H9 (cell line): ENCODE measurements around the gene CEP63. TPM values are rescaled to one million over a fixed set of nuclear protein-coding genes. Genes with fewer than 3 reads are reported as not detected.

ENCODE experiments used
- DNase-seq: peaks from one replicate; pipeline ENCODE4 v3.0.0-alpha.2; 2017
- H2AFZ ChIP-seq: one replicate; pipeline ENCODE4 v1.6.1; 2013; ENCODE audit warnings: mild to moderate bottlenecking, low read length, control low read depth, moderate library complexity
- H2AK5ac ChIP-seq: 2 replicates; pipeline ENCODE4 v1.6.1; 2013; ENCODE audit warnings: low read length, control low read depth, mixed read lengths; ENCODE audit not compliant: insufficient read length
- H2BK120ac ChIP-seq: one replicate; pipeline ENCODE4 v1.6.1; 2013; ENCODE audit warnings: low read depth, mild to moderate bottlenecking, low read length, control low read depth, inconsistent platforms; ENCODE audit not compliant: poor library complexity, severe bottlenecking
- H2BK12ac ChIP-seq: 2 replicates; pipeline ENCODE4 v1.6.1; 2013; ENCODE audit warnings: low read length, control low read depth, mixed read lengths, low read depth; ENCODE audit not compliant: insufficient read length
- H2BK15ac ChIP-seq: 2 replicates; pipeline ENCODE4 v1.6.1; 2013; ENCODE audit warnings: low read depth, low read length, control low read depth
- H2BK20ac ChIP-seq: one replicate; pipeline ENCODE4 v1.6.1; 2013; ENCODE audit warnings: low read depth, mild to moderate bottlenecking, low read length, control low read depth, inconsistent platforms; ENCODE audit not compliant: poor library complexity, severe bottlenecking
- H2BK5ac ChIP-seq: 2 replicates; pipeline ENCODE4 v1.6.1; 2013; ENCODE audit warnings: low read length, control low read depth, mixed read lengths; ENCODE audit not compliant: insufficient read length
- H3K14ac ChIP-seq: 2 replicates; pipeline ENCODE4 v1.6.1; 2013; ENCODE audit warnings: low read length, control low read depth; ENCODE audit not compliant: insufficient read depth
- H3K18ac ChIP-seq: 2 replicates; pipeline ENCODE4 v1.6.1; 2013; ENCODE audit warnings: low read depth, mild to moderate bottlenecking, mixed read lengths, low read length, control low read depth; ENCODE audit not compliant: insufficient read length
- H3K23ac ChIP-seq: 2 replicates; pipeline ENCODE4 v1.6.1; 2013; ENCODE audit warnings: low read length, control low read depth, mixed read lengths, low read depth; ENCODE audit not compliant: insufficient read length
- H3K23me2 ChIP-seq: 2 replicates; pipeline ENCODE4 v1.6.1; 2013; ENCODE audit warnings: low read depth, mild to moderate bottlenecking, mixed read lengths, low read length, control low read depth; ENCODE audit not compliant: insufficient read length, poor library complexity, severe bottlenecking
- H3K27ac ChIP-seq: 2 replicates; pipeline ENCODE4 v1.5.1; 2013; ENCODE audit warnings: low read length, control low read depth, mixed read lengths, low read depth; ENCODE audit not compliant: insufficient read length
- H3K27me3 ChIP-seq: 2 replicates; pipeline ENCODE4 v1.6.1; 2013; ENCODE audit warnings: low read length, control low read depth, inconsistent platforms; ENCODE audit not compliant: insufficient read depth
- H3K4ac ChIP-seq: 2 replicates; pipeline ENCODE4 v1.6.1; 2013; ENCODE audit warnings: low read depth, mild to moderate bottlenecking, control low read depth, inconsistent platforms, low read length, moderate library complexity
- H3K4me1 ChIP-seq: 2 replicates; pipeline ENCODE4 v1.6.1; 2013; ENCODE audit warnings: low read length, control low read depth, inconsistent platforms; ENCODE audit not compliant: insufficient read depth
- H3K4me2 ChIP-seq: 2 replicates; pipeline ENCODE4 v1.6.1; 2013; ENCODE audit warnings: low read length, control low read depth, mixed read lengths; ENCODE audit not compliant: insufficient read length, insufficient read depth
- H3K56ac ChIP-seq: 2 replicates; pipeline ENCODE4 v1.6.1; 2013; ENCODE audit warnings: low read depth, mild to moderate bottlenecking, mixed read lengths, low read length, control low read depth; ENCODE audit not compliant: insufficient read length
- H3K79me1 ChIP-seq: 2 replicates; pipeline ENCODE4 v1.6.1; 2013; ENCODE audit warnings: low read depth, mild to moderate bottlenecking, moderate library complexity, low read length, control low read depth, inconsistent platforms; ENCODE audit not compliant: insufficient read depth, poor library complexity, severe bottlenecking
- H3K79me2 ChIP-seq: 2 replicates; pipeline ENCODE4 v1.6.1; 2013; ENCODE audit warnings: low read length, control low read depth, inconsistent platforms; ENCODE audit not compliant: insufficient read depth
- H3K9ac ChIP-seq: 2 replicates; pipeline ENCODE4 v1.6.1; 2013; ENCODE audit warnings: low read length, control low read depth, mixed read lengths; ENCODE audit not compliant: insufficient read length; ENCODE audit errors: extremely low read depth
- H3K9me3 ChIP-seq: one replicate; pipeline ENCODE4 v1.6.1; 2013; ENCODE audit warnings: low read depth, low read length, inconsistent platforms; ENCODE audit not compliant: control insufficient read depth
- H3T11ph ChIP-seq: one replicate; pipeline ENCODE4 v1.6.1; 2013; ENCODE audit warnings: mild to moderate bottlenecking, low read length, control low read depth, inconsistent platforms
- H4K20me1 ChIP-seq: one replicate; pipeline ENCODE4 v1.6.1; 2013; ENCODE audit not compliant: control insufficient read depth, insufficient read length, insufficient read depth
- H4K5ac ChIP-seq: 2 replicates; pipeline ENCODE4 v1.6.1; 2013; ENCODE audit warnings: low read depth, mild to moderate bottlenecking, mixed read lengths, low read length, control low read depth; ENCODE audit not compliant: insufficient read length
- H4K8ac ChIP-seq: replicated peaks from 2 replicates; pipeline ENCODE4 v1.6.1; 2013; ENCODE audit warnings: low read length, control low read depth, mixed read lengths, low read depth; ENCODE audit not compliant: insufficient read length
- H4K91ac ChIP-seq: 2 replicates; pipeline ENCODE4 v1.6.1; 2013; ENCODE audit warnings: low read depth, mild to moderate bottlenecking, moderate library complexity, mixed read lengths, low read length, control low read depth; ENCODE audit not compliant: insufficient read length
- H3K27ac Mint-ChIP-seq, 3 experiments: 2 replicates in 2 of 3; 3 replicates in 1 of 3; pipeline ENCODE4 v1.8.0; 2020 to 2021; ENCODE audit warnings: mixed read lengths in 3 of 3, mild to moderate bottlenecking in 1 of 3, moderate library complexity in 1 of 3
- H3K27me3 Mint-ChIP-seq: 2 replicates; pipeline ENCODE4 v1.8.0; 2021; ENCODE audit warnings: low read depth, mild to moderate bottlenecking, moderate library complexity, mixed read lengths
- H3K36me3 Mint-ChIP-seq, 3 experiments: 2 replicates in 2 of 3; 3 replicates in 1 of 3; pipeline ENCODE4 v1.8.0; 2020 to 2021; ENCODE audit warnings: low read depth in 3 of 3, mixed read lengths in 3 of 3; ENCODE audit not compliant: insufficient read depth in 1 of 3
- H3K4me1 Mint-ChIP-seq, 2 experiments: 2 replicates each; pipeline ENCODE4 v1.8.0; 2020; ENCODE audit warnings: mixed read lengths in 2 of 2
- H3K4me3 Mint-ChIP-seq, 2 experiments: 2 replicates in 1 of 2; 3 replicates in 1 of 2; pipeline ENCODE4 v1.8.0; 2020 to 2021; ENCODE audit warnings: mild to moderate bottlenecking in 2 of 2, mixed read lengths in 2 of 2, moderate library complexity in 1 of 2
- H3K9me3 Mint-ChIP-seq, 2 experiments: 2 replicates in 1 of 2; 3 replicates in 1 of 2; pipeline ENCODE4 v1.8.0; 2020; ENCODE audit warnings: mild to moderate bottlenecking in 2 of 2, mixed read lengths in 2 of 2, moderate library complexity in 1 of 2
- WGBS: extraction: QIAGEN DNeasy Blood & Tissue Kit; methylation state at CpG from one replicate; pipeline ENCODE4 v1.1.7; 2013; ENCODE audit warnings: missing lambda C conversion rate, low lambda C conversion rate, mixed read lengths; ENCODE audit not compliant: insufficient read length; ENCODE audit errors: extremely low coverage; 5-methylcytosine and 5-hydroxymethylcytosine counted together
- total RNA-seq: library from RNA; stranded (reverse); gene quantifications from 2 replicates; pipeline ENCODE4 v1.2.1, GENCODE V29; 2021
- TF ChIP-seq, protein P1 (sequence below): fragments of 200-600 bp; sonication (generic); conservative IDR thresholded peaks from 3 replicates; pipeline ENCODE4 v1.8.0; 2021; ENCODE audit warnings: antibody characterized with exemption, mild to moderate bottlenecking

Gene CEP63
- total RNA-seq, 1 experiment from 2014 or later = 16.2 TPM

DNA sequence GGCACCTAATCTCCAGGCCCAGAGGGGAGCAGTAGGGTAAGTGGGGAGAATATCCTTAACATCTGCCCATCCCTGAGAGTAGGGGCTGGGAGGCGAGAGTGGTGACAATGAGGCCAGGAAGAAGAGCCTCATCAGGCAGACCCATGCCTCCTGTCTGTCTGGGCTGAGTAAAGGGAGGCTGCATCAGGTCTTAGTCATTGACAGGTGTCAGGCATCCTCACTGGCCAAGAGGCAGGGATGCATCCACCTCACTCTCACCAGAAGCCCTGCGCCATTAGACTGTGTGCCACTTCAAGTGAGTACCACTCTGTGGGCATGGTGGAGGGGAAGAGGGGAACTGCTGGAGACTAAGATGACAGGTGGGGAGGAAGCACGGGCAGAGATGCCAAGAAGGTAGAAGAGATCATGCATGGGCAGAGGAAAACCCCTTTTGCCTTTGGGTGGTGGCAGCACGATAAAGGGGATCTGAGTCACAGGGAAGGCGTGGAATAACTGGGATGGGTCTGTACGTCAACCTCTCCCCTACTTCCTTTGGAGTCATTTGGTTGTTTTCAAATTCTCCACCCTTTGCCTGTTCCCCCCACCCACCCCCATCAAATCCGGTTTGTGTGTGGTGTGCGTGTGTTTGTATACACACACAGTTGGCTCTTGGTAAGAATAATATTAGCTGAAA is 14.2 kb upstream of the CEP63 start:
- no peak overlapping the region for H4K91ac ChIP-seq
- H3K4ac ChIP-seq = no peak overlapping the region
- no peak overlapping the region for H2BK15ac ChIP-seq
- H3K79me2 ChIP-seq = no peaks in the 10 kb centered on the region
- no peak overlapping the region for H3K56ac ChIP-seq
- Mint-ChIP-seq H3K4me1 (0 out of 4 replicates have a peak, but pooled peaks cover 2 to 4% of the 10 kb centered on the region in 2 experiments), H3K36me3 (peaks cover 0 to 3% (median 2%) of the 10 kb centered on the region in 3 experiments; a peak in 4 of 7 replicates), H3K4me3 (no peak overlapping the region), H3K27ac (no peak overlapping the region), H3K27me3 (no peaks in the 10 kb centered on the region), H3K9me3 (no peaks in the 10 kb centered on the region)
- H2AK5ac ChIP-seq = no peak overlapping the region
- no peak overlapping the region for H3T11ph ChIP-seq
- no peak overlapping the region for H2BK5ac ChIP-seq
- no peak for DNase-seq
- H3K79me1 ChIP-seq = no peaks in the 10 kb centered on the region
- H3K23ac ChIP-seq = no peak overlapping the region
- no peak overlapping the region for H2BK120ac ChIP-seq
- H3K9me3 ChIP-seq = no peaks in the 10 kb centered on the region
- no peaks in the 10 kb centered on the region for H3K27me3 ChIP-seq
- no peak overlapping the region for H3K4me2 ChIP-seq
- H3K18ac ChIP-seq = no peak overlapping the region
- H4K20me1 ChIP-seq = no peaks in the 10 kb centered on the region
- H3K27ac ChIP-seq = no peak overlapping the region
- H3K23me2 ChIP-seq = no peaks in the 10 kb centered on the region
- H3K9ac ChIP-seq = no peak overlapping the region
- no CpG with 5 or more reads among the region's 8 CpGs for WGBS
- H3K14ac ChIP-seq = no peak overlapping the region
- H4K8ac ChIP-seq = no peak overlapping the region
- H4K5ac ChIP-seq = no peak overlapping the region
- TF ChIP-seq, protein P1, sequence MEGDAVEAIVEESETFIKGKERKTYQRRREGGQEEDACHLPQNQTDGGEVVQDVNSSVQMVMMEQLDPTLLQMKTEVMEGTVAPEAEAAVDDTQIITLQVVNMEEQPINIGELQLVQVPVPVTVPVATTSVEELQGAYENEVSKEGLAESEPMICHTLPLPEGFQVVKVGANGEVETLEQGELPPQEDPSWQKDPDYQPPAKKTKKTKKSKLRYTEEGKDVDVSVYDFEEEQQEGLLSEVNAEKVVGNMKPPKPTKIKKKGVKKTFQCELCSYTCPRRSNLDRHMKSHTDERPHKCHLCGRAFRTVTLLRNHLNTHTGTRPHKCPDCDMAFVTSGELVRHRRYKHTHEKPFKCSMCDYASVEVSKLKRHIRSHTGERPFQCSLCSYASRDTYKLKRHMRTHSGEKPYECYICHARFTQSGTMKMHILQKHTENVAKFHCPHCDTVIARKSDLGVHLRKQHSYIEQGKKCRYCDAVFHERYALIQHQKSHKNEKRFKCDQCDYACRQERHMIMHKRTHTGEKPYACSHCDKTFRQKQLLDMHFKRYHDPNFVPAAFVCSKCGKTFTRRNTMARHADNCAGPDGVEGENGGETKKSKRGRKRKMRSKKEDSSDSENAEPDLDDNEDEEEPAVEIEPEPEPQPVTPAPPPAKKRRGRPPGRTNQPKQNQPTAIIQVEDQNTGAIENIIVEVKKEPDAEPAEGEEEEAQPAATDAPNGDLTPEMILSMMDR = no peak
- H2BK20ac ChIP-seq = no peak overlapping the region
- no peak overlapping the region for H2AFZ ChIP-seq
- no peak overlapping the region for H2BK12ac ChIP-seq
- no peaks in the 10 kb centered on the region for H3K4me1 ChIP-seq
